ENCODE measurements around the gene DLK1.

DNA sequence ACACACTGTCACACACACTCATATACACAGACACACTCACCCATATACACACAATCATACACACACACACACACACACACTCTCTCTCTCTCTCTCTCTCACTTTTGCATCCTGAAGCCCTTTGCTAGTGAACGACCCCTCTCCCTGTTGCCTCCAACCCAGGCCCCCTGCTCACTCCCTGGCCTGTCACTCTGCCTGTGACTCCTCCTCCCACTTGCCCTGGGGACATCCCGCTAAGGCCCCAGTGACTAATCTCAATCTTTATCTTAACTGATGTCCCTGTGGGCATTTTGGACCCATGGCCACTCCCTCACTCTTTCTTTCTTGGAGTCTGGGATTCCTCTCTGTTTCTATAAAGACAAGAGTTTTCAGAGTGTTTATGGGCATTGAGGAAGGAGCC lies 10.9 kb upstream of the DLK1 start:
- TF ChIP-seq CTCF (IDR thresholded peaks at IDR 0.05) (no peak), EP300 (IDR thresholded peaks at IDR 0.05) (no peak), POLR2A (IDR thresholded peaks at IDR 0.05) (no peak)
